GM12801 (cell line): ENCODE measurements around the gene KCNC3.

Source experiments
- CTCF ChIP-seq: IDR thresholded peaks from one replicate; pipeline ENCODE4 v1.5.1; 2011; ENCODE audit warnings: control low read depth; ENCODE audit not compliant: insufficient read length; ENCODE audit errors: extremely low read depth

Gene KCNC3

DNA sequence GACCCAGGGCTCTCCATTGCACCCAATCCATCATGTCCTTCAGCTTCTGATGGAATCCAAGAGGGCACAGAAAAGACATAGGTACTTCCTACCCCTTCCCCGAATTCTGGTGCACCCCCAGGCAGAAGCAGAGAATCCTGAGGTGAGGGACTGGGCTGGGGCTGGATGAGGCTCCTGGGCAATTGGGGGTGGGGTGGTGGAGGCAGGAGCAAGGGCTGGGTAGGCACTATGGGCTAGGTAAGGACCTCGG, 2.7 kb upstream of the KCNC3 start:
- no peak for TF ChIP-seq CTCF

DNA sequence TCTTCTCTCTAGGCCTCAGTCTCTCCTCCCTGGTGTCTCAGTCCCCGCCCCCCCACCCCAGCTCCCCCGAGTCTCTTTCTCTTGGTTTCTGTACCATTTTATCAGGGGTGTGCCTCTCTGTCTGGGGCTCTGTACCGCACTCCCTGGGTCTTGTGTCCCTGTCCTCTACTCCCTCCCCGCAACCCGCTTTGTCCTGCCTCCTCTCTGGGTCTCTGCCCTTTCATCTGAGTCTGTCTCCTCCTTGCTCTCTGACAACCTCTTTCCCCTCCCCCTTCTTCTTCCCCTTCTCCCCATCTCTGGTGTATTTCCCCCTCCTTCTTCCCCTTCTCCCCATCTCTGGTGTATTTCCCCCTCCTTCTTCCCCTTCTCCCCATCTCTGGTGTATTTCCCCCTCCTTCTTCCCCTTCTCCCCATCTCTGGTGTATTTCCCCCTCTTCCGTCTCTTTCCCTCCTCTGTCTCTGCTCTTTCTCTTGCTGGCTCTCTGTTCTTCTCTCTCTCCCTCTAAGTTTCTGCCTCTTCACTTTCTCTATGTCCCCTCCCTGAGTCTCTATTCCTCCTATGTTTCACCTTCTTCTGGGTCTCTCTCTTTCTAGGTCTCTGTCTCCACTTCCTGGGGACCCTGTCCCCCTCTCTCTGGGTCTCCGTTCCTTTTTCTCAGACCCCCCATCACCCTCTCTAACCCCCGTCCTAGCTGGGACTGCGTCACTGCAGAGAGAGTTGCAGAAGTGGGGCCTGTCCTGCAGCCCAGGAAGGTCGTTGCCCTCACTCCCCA, 2.2 kb upstream of the KCNC3 start:
- TF ChIP-seq CTCF: no peak

GRCh38 chr19:50330365-50331078, 1.3 kb upstream of the KCNC3 start:
- TF ChIP-seq CTCF: no peak

DNA sequence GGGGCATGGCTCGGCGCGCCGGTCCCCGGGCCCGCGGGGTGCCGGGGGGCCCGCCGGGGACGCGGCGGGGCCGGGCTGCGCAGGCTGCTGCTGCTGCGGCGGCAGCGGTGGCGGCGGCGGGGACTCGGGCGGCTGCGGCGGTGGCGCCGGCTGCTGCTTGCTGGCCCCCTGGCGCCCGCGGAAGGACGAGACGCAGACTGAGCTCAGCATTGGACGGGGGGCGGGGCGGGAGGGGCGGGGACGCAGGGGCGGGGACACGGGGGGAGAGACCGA, 368 bp downstream of the KCNC3 start:
- no peak for TF ChIP-seq CTCF

DNA sequence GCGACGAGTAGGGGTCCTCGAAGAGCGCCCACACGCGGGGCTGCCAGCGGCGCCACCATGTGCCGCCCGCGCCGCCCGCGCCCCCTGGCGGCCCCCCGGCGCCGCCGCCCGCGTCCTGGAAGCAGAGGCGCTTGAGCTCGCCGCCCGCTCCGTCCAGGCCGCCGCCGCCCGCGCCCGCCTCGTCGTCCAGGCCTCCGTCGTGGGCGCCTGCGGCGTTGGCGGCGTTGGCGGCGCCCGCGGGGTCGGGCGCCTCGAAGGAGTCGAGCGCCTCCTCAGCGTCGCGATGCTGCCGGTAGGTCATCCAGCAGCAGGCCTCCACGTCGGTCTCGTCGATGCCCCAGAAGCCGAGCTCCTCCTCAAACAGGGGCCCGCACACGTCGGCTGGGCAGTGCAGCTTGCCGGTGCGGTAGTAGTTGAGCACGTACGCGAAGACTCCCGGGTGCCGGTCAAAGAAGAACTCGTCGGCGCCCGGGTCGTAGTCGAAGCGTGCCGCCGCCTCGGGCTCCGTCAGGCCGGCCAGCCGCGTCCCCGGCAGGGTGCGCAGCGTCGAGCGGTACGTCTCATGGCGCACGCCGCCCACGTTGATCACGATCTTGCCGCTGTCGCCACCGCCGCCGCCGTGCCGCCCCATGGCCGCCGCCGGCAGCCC, 829 bp downstream of the KCNC3 start:
- TF ChIP-seq CTCF: no peak

GRCh38 chr19:50327461-50328223, 1.5 kb downstream of the KCNC3 start:
- TF ChIP-seq CTCF: no peak

GRCh38 chr19:50327013-50327412, 2.2 kb downstream of the KCNC3 start:
- TF ChIP-seq CTCF: no peak
